GM12801 (cell line): ENCODE data around the gene FUZ.

Source experiments
- CTCF ChIP-seq: IDR thresholded peaks from one replicate; pipeline ENCODE4 v1.5.1; 2011; ENCODE audit warnings: control low read depth; ENCODE audit not compliant: insufficient read length; ENCODE audit errors: extremely low read depth

The FUZ gene

DNA sequence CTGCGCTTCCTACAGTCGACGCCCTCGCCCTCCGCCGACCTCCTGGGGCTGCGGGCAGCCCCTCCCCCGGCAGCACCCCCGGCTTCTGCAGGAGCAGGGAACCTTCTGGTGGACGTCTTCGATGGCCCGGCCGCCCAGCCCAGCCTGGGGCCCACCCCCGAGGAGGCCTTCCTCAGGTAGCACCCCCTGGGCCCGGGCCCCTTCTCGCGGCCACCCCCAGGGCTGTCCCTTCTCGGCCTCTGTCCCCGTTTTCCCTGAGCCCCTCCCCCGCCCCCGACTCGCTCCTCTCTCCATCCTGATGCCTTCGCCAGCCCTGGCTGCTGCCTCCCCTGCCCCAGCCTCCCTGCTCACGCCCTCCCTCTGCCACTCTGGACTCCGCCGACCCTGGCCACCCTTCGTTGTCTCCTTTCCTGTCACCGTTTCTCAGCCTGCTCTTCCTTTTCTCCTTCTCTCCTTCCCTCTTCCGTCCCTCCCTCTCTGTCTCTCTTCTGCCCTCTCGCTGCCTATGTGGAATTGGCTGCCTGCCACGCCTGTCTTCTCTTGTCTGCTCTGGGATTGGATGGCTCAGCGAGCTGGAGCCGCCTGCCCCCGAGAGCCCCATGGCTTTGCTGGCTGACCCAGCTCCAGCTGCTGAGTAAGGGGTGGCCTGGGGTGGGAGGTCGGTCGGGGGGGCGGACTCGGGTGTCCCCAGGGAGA is 11.0 kb downstream of the FUZ start:
- TF ChIP-seq CTCF: no peak

GRCh38 chr19:49801401-49801888 is 11.6 kb downstream of the FUZ start:
- TF ChIP-seq CTCF: no peak

DNA sequence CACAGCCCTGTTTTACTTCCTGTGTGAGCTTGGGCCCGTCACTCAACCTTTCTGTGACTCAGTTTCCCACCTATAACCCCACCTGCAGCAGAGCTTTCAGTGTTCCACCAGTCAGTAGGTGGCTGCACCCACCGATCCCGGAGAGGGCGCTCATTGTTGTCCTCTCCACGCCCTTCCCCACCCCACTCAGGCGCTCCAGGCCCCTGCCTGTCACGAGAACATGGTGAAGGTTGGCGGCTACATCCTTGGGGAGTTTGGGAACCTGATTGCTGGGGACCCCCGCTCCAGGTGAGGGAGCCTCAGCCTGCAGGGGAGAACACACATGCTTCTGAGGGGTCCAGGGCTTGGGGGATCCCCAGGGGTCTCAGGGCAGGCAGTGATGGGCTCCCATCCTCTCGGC is 12.3 kb downstream of the FUZ start:
- no peak for TF ChIP-seq CTCF

GRCh38 chr19:49799798-49800376 is 13.2 kb downstream of the FUZ start:
- no peak for TF ChIP-seq CTCF

GRCh38 chr19:49799271-49799797 is 13.8 kb downstream of the FUZ start:
- TF ChIP-seq CTCF: no peak

DNA sequence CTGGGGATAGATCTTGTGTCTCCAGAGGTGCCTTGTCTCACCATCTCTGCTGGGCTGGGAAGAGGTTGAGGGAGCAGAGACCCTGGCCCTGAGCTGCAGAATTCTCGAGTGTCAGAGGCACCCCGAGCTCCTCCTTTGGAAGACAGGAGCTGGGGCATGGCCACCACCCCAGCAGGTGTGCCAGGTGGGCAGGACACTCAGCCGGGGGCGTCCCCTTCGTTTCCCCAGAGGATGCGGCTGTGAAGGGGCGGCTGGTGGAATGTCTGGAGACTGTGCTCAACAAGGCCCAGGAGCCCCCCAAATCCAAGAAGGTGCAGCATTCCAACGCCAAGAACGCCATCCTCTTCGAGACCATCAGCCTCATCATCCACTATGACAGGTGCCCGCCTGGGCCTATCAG is 14.5 kb downstream of the FUZ start:
- no peak for TF ChIP-seq CTCF

DNA sequence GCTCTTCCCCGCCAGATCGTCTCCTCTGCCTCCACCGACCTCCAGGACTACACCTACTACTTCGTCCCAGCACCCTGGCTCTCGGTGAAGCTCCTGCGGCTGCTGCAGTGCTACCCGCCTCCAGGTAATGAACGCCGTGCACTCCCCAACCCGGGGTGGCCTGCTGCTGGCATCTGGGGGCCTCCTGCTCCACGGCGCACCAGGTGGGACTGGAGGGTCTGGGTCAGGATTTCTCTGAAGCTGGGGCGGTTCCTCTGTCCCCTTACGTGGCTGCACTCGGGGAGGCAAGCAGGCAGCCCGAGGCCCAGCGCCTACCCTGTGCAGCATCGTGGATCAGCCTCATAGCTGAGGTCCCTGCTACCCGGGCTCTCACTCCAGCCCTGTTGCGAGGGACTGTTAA is 17.5 kb downstream of the FUZ start:
- TF ChIP-seq CTCF: no peak
